ENCODE results near the gene ZNF248.
"Not testable (repeated sequence)": the region's sequence is repeated elsewhere in the genome, so short reads cannot be mapped to it uniquely, and the experiment has no call there.

The ZNF248 gene

GRCh38 chr10:37748170-37748569 is 109.2 kb downstream of the ZNF248 start:
- no peak for DNase-seq (ENCODE audit: low read depth)
- no peak overlapping the region for H3K4me3 ChIP-seq (ENCODE audit: low read length)
- TF ChIP-seq CTCF (conservative IDR thresholded peaks at IDR 0.05; ENCODE audit: low read depth, low read length), result no peak

- no peak for DNase-seq (ENCODE audit: low read depth)
- no peak for TF ChIP-seq CTCF (conservative IDR thresholded peaks at IDR 0.05; ENCODE audit: low read depth, low read length)
These were observed 110.3 kb downstream of the ZNF248 start for GRCh38 chr10:37747081-37747480.

GRCh38 chr10:37741831-37742230 is 115.6 kb downstream of the ZNF248 start:
- H3K4me3 ChIP-seq (ENCODE audit: low read length), result no peak overlapping the region
- no peak for TF ChIP-seq CTCF (conservative IDR thresholded peaks at IDR 0.05; ENCODE audit: low read depth, low read length)
- DNase-seq (ENCODE audit: low read depth), result no peak

More at GRCh38 chr10:37747081-37747480, 110.3 kb downstream of the ZNF248 start:
- H3K4me3 ChIP-seq (ENCODE audit: low read length), result no peak overlapping the region

GRCh38 chr10:37739181-37739580 is 118.2 kb downstream of the ZNF248 start:
- H3K4me3 ChIP-seq (ENCODE audit: low read length), result no peak overlapping the region
- TF ChIP-seq CTCF (conservative IDR thresholded peaks at IDR 0.05; ENCODE audit: low read depth, low read length), result no peak
- DNase-seq (ENCODE audit: low read depth), result no peak

GRCh38 chr10:37738241-37738640 is 119.2 kb downstream of the ZNF248 start:
- not testable (repeated sequence) for H3K4me3 ChIP-seq (ENCODE audit: low read length); DNase-seq (ENCODE audit: low read depth)

- no peak for DNase-seq (ENCODE audit: low read depth)
- no peak overlapping the region for H3K4me3 ChIP-seq (ENCODE audit: low read length)
- no peak for TF ChIP-seq CTCF (conservative IDR thresholded peaks at IDR 0.05; ENCODE audit: low read depth, low read length)
These were observed 120.1 kb downstream of the ZNF248 start for GRCh38 chr10:37737336-37737735.

- TF ChIP-seq CTCF (conservative IDR thresholded peaks at IDR 0.05; ENCODE audit: low read depth, low read length), result no peak
- DNase-seq (ENCODE audit: low read depth), result no peak
- H3K4me3 ChIP-seq (ENCODE audit: low read length), result no peak overlapping the region
These were observed 121.3 kb downstream of the ZNF248 start for GRCh38 chr10:37736120-37736519.

- TF ChIP-seq CTCF (conservative IDR thresholded peaks at IDR 0.05; ENCODE audit: low read depth, low read length), result no peak
- no peak for DNase-seq (ENCODE audit: low read depth)
- H3K4me3 ChIP-seq (ENCODE audit: low read length), result no peak overlapping the region
These were observed 122.4 kb downstream of the ZNF248 start for GRCh38 chr10:37734971-37735370.

Data from retinal pigment epithelial cell (primary cell).